Measurements from ENCODE around the gene BCL2L1.

DNA sequence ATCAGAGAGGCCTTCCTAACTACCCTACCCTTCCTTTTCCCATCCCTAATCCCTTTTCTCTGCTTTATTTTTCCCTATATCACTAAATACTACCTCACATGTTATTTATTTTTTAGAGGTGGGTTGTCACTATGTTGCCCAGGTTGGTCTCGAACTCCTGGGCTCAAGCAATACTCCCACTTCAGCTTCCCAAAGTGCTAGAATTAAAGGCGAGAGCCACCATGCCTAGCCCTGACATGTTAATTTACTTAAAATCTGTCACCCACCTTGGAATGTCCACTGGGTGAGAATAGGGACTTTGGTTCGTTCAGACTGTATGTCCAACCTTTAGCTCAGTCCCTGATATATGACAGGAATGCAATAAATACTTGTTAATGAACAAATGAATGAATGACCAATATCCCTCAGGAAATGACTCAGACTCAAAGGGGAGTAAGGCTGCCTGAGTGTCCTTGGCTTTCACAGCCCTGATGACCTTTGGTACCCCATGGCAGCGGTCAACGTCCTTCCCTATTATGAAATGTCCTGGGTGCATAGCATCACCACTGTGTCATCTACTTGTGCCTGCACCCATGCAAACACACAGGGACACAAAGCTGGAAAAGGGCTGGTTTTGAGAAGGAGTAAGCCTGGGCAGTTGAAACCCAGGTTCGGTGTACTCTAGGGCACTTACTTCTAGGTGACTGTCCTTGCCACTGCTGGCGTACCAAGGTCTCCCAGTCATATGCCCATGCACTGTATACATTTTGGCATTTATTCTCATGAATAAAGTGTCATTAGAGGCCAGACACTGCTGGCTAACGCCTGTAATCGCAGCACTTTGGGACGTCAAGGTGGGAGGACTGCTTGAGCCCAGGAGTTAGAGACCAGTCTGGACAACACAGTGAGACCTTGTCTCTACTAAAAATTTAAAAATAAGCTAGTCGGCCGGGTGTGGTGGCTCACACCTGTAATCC lies 26.5 kb downstream of the BCL2L1 start:
- TF ChIP-seq, protein P1, sequence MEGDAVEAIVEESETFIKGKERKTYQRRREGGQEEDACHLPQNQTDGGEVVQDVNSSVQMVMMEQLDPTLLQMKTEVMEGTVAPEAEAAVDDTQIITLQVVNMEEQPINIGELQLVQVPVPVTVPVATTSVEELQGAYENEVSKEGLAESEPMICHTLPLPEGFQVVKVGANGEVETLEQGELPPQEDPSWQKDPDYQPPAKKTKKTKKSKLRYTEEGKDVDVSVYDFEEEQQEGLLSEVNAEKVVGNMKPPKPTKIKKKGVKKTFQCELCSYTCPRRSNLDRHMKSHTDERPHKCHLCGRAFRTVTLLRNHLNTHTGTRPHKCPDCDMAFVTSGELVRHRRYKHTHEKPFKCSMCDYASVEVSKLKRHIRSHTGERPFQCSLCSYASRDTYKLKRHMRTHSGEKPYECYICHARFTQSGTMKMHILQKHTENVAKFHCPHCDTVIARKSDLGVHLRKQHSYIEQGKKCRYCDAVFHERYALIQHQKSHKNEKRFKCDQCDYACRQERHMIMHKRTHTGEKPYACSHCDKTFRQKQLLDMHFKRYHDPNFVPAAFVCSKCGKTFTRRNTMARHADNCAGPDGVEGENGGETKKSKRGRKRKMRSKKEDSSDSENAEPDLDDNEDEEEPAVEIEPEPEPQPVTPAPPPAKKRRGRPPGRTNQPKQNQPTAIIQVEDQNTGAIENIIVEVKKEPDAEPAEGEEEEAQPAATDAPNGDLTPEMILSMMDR (conservative IDR thresholded peaks at IDR 0.05; ENCODE audit: low read depth, low read length): no peak
- no peak for TF ChIP-seq EZH2 (IDR thresholded peaks at IDR 0.05; ENCODE audit: low read length, unreplicated experiment)

Data from PC-3 (cell line).